CD4-positive, alpha-beta T cell treated with Interleukin-2 at 100 ng/mL for 4 hours (primary cell): ENCODE data around the gene BRD1.

Experiments used
- DNase-seq: peaks from one replicate; pipeline ENCODE4 v3.0.0-alpha.2; 2020; ENCODE audit warnings: low spot score

Gene BRD1

GRCh38 chr22:49801391-49802060 is 26.1 kb downstream of the BRD1 start:
- DNase-seq: no peak

- no peak for DNase-seq
Measured at GRCh38 chr22:49800408-49801238, 27.1 kb downstream of the BRD1 start.

- no peak for DNase-seq
Measured at GRCh38 chr22:49799431-49800075, 28.1 kb downstream of the BRD1 start.

- no peak for DNase-seq
Measured at GRCh38 chr22:49798486-49799151, 29.1 kb downstream of the BRD1 start.

- DNase-seq: no peak
Measured at GRCh38 chr22:49797706-49798105, 30.0 kb downstream of the BRD1 start.

GRCh38 chr22:49796596-49797270 is 30.9 kb downstream of the BRD1 start:
- no peak for DNase-seq

- no peak for DNase-seq
Measured at GRCh38 chr22:49795521-49795920, 32.2 kb downstream of the BRD1 start.

GRCh38 chr22:49793871-49794270 is 33.8 kb downstream of the BRD1 start:
- DNase-seq: no peak

GRCh38 chr22:49793296-49793695 is 34.4 kb downstream of the BRD1 start:
- DNase-seq: no peak

GRCh38 chr22:49792107-49792506 is 35.6 kb downstream of the BRD1 start:
- no peak for DNase-seq

- no peak for DNase-seq
Measured at GRCh38 chr22:49791682-49792081, 36.0 kb downstream of the BRD1 start.

- DNase-seq: no peak
Measured at GRCh38 chr22:49790912-49791311, 36.8 kb downstream of the BRD1 start.

- peak; percentile 19 for DNase-seq
Measured at GRCh38 chr22:49789289-49790141, 38.2 kb downstream of the BRD1 start.

GRCh38 chr22:49788504-49788903 is 39.2 kb downstream of the BRD1 start:
- no peak for DNase-seq

GRCh38 chr22:49787861-49788260 is 39.8 kb downstream of the BRD1 start:
- DNase-seq: no peak

GRCh38 chr22:49786976-49787706 is 40.5 kb downstream of the BRD1 start:
- DNase-seq: no peak

GRCh38 chr22:49785841-49786471 is 41.7 kb downstream of the BRD1 start:
- no peak for DNase-seq

GRCh38 chr22:49785046-49785521 is 42.6 kb downstream of the BRD1 start:
- DNase-seq: no peak

- no peak for DNase-seq
Measured at GRCh38 chr22:49784630-49784971, 43.1 kb downstream of the BRD1 start.
